Psoas muscle (tissue), 8 donors: ENCODE data around the gene MTCL1. TPM values are rescaled to one million over a fixed set of nuclear protein-coding genes. Genes with fewer than 3 reads are reported as not detected.
A peak's percentile ranks its signal among the peaks of the same experiment; 100 is the strongest.

Experiments
- ATAC-seq, 4 donors: fragments of 200-7000 bp; cut with Tn5 transposase; one replicate each; pipeline ENCODE4 v1.9.1; 2020; ENCODE audit warnings: moderate library complexity in 3 of 4, mild to moderate bottlenecking in 2 of 4
- DNase-seq, 2 donors: peaks; one replicate each; pipeline ENCODE4 v3.0.0-alpha.2; 2020
- H3K27ac ChIP-seq: fragments of 200-600 bp; one replicate; pipeline ENCODE4 v1.8.0; 2022
- H3K27me3 ChIP-seq, 3 donors: fragments of 200-600 bp in 1 of 3; one replicate each; pipeline versions ENCODE4 v1.6.1 to v1.8.0; 2013 to 2022; ENCODE audit warnings: low read length in 2 of 3, mild to moderate bottlenecking in 2 of 3, moderate library complexity in 1 of 3; ENCODE audit not compliant: insufficient read depth in 3 of 3
- H3K36me3 ChIP-seq, 2 donors: fragments of 200-600 bp in 1 of 2; one replicate each; pipeline versions ENCODE4 v1.6.1 to v1.8.0; 2013 to 2022; ENCODE audit warnings: low read depth in 1 of 2, mild to moderate bottlenecking in 1 of 2, moderate library complexity in 1 of 2; ENCODE audit not compliant: insufficient read depth in 1 of 2
- H3K4me1 ChIP-seq: fragments of 200-600 bp; one replicate; pipeline ENCODE4 v1.8.0; 2022
- H3K4me3 ChIP-seq: fragments of 200-600 bp; one replicate; pipeline ENCODE4 v1.8.0; 2022; ENCODE audit warnings: mild to moderate bottlenecking
- H3K9me3 ChIP-seq: fragments of 200-600 bp; one replicate; pipeline ENCODE4 v1.8.0; 2022
- CTCF ChIP-seq: fragments of 200-600 bp; IDR thresholded peaks from one replicate; pipeline ENCODE4 v1.8.0; 2022; ENCODE audit warnings: antibody characterized with exemption
- WGBS, 3 donors: extraction: QIAGEN DNeasy Blood & Tissue Kit; methylation state at CpG; one replicate each; pipeline versions ENCODE4 v1.1.6 to v1.1.7; 2013; 5-methylcytosine and 5-hydroxymethylcytosine counted together
- intact Hi-C, 2 donors: fragments of 100-400 bp; cut with DNase I; formaldehyde crosslinking; loops; one replicate each; pipeline versions ENCODE4 v1.11.0 to v1.14.2; 2022
- polyA plus RNA-seq, 3 donors: library from polyadenylated mRNA; stranded (reverse); fragments of 200-250 nt; gene quantifications; one replicate each; pipeline ENCODE4 v1.2.3, GENCODE V29; 2013
- total RNA-seq, 4 donors: library from RNA; stranded (reverse); fragmentation: NEBNext Ultra II Directional in 2 of 4; extraction: Animal tissue kit (Norgen Biotek cat#: 25700) in 2 of 4; gene quantifications; one replicate each; pipeline versions ENCODE4 v1.2.1 to v1.2.4, GENCODE V29; 2021 to 2023
- donor health status: healthy with polysubstance abuse.
- donor health status: DM: no; HTN: no; CAD: no; lungs with moderate emphysema.
- donor health status: Bipolar disorder and iron deficiency.
- donor health status: healthy.
- donor health status: DM: yes; HTN: yes; CAD: no.
- donor health status: DM: no; HTN: no; CAD: no.
- donor health status: DM: no; HTN: no; CAD: no.
- donor health status: DM: yes; HTN: yes; CAD: no.

Gene MTCL1
- total and polyA plus RNA-seq, 7 donors = 1.3 to 5.3 (median 3.0) TPM

- ATAC-seq (no peak), DNase-seq (no peak)
- Histone ChIP-seq H3K9me3 (no peaks in the 10 kb centered on the region), H3K27me3 (no peaks in the 10 kb centered on the region), H3K4me1 (no peaks in the 10 kb centered on the region), H3K4me3 (no peak overlapping the region), H3K36me3 (no peaks in the 10 kb centered on the region), H3K27ac (no peak overlapping the region)
- WGBS, 3 donors = 82 to 90% (median 88%) methylated on average over 13 of the region's 13 CpGs
- intact Hi-C loops = no loop called here
- no peak for TF ChIP-seq CTCF
These were observed 15.8 kb upstream of the MTCL1 start for GRCh38 chr18:8689517-8689916.

GRCh38 chr18:8694891-8695290 is 10.5 kb upstream of the MTCL1 start:
- no peak for ATAC-seq
- intact Hi-C loops = loop anchor here (2.0 to 10.0 kb wide), 2 partner anchors 100 to 294 kb away; no protein-coding TSS in a partner anchor
- Histone ChIP-seq H3K9me3 (no peaks in the 10 kb centered on the region), H3K4me3 (no peak overlapping the region), H3K27ac (no peak overlapping the region), H3K27me3 (no peaks in the 10 kb centered on the region), H3K36me3 (no peaks in the 10 kb centered on the region), H3K4me1 (no peaks in the 10 kb centered on the region)
- 78 to 84% (median 83%) methylated on average over 10 of the region's 10 CpGs for WGBS, 3 donors
- DNase-seq = no peak
- TF ChIP-seq CTCF = no peak

- intact Hi-C loops = loop anchor here (2.0 to 10.0 kb wide), 2 partner anchors 99 to 293 kb away; no protein-coding TSS in a partner anchor
These were observed 9.3 kb upstream of the MTCL1 start for GRCh38 chr18:8695932-8696517.

GRCh38 chr18:8696749-8697211 is 8.6 kb upstream of the MTCL1 start:
- H3K27ac ChIP-seq = no peak overlapping the region
- intact Hi-C loops = loop anchor here in 1 of 2 donors (2.0 to 10.0 kb wide), 2 partner anchors 98 to 292 kb away; no protein-coding TSS in a partner anchor
- no peaks in the 10 kb centered on the region for H3K9me3 ChIP-seq
- peak; percentile 82 to 87 for DNase-seq
- no peaks in the 10 kb centered on the region for H3K27me3 ChIP-seq
- peak; percentile 94 to 99 (median 96) for ATAC-seq
- TF ChIP-seq CTCF = peak; percentile 94
- no peak overlapping the region for H3K4me3 ChIP-seq
- no peaks in the 10 kb centered on the region for H3K4me1 ChIP-seq
- no peaks in the 10 kb centered on the region for H3K36me3 ChIP-seq
- WGBS, 3 donors = 0 to 3% (median 1%) methylated on average over 5 of the region's 5 CpGs

More at GRCh38 chr18:8695932-8696517, 9.3 kb upstream of the MTCL1 start:
- no peaks in the 10 kb centered on the region for H3K4me1 ChIP-seq
- no peaks in the 10 kb centered on the region for H3K27me3 ChIP-seq
- WGBS, 3 donors = 78 to 86% (median 85%) methylated on average over 3 of the region's 3 CpGs
- no peak for DNase-seq
- no peaks in the 10 kb centered on the region for H3K36me3 ChIP-seq
- no peak overlapping the region for H3K27ac ChIP-seq
- TF ChIP-seq CTCF = no peak
- no peak overlapping the region for H3K4me3 ChIP-seq
- ATAC-seq = no peak
- H3K9me3 ChIP-seq = no peaks in the 10 kb centered on the region

GRCh38 chr18:8699126-8699525 is 6.2 kb upstream of the MTCL1 start:
- ATAC-seq = no peak
- intact Hi-C loops = loop anchor here in 1 of 2 donors (10.0 kb wide), 1 partner anchor 96 kb away; no protein-coding TSS in a partner anchor
- WGBS, 3 donors = 85 to 94% (median 86%) methylated on average over 7 of the region's 7 CpGs

More at GRCh38 chr18:8699126-8699525, 6.2 kb upstream of the MTCL1 start:
- Histone ChIP-seq H3K4me3 (no peak overlapping the region), H3K9me3 (no peaks in the 10 kb centered on the region), H3K27ac (no peak overlapping the region), H3K4me1 (peaks cover 5% of the 10 kb centered on the region), H3K36me3 (no peaks in the 10 kb centered on the region), H3K27me3 (no peaks in the 10 kb centered on the region)
- TF ChIP-seq CTCF = no peak
- no peak for DNase-seq
